H9 (cell line): ENCODE measurements around the gene CCNQ. TPM values are rescaled to one million over a fixed set of nuclear protein-coding genes. Genes with fewer than 3 reads are reported as not detected.

Experiments
- DNase-seq: peaks from one replicate; pipeline ENCODE4 v3.0.0-alpha.2; 2017
- H2AFZ ChIP-seq: one replicate; pipeline ENCODE4 v1.6.1; 2013; ENCODE audit warnings: mild to moderate bottlenecking, low read length, control low read depth, moderate library complexity
- H2AK5ac ChIP-seq: 2 replicates; pipeline ENCODE4 v1.6.1; 2013; ENCODE audit warnings: low read length, control low read depth, mixed read lengths; ENCODE audit not compliant: insufficient read length
- H2BK120ac ChIP-seq: one replicate; pipeline ENCODE4 v1.6.1; 2013; ENCODE audit warnings: low read depth, mild to moderate bottlenecking, low read length, control low read depth, inconsistent platforms; ENCODE audit not compliant: poor library complexity, severe bottlenecking
- H2BK12ac ChIP-seq: 2 replicates; pipeline ENCODE4 v1.6.1; 2013; ENCODE audit warnings: low read length, control low read depth, mixed read lengths, low read depth; ENCODE audit not compliant: insufficient read length
- H2BK15ac ChIP-seq: 2 replicates; pipeline ENCODE4 v1.6.1; 2013; ENCODE audit warnings: low read depth, low read length, control low read depth
- H2BK20ac ChIP-seq: one replicate; pipeline ENCODE4 v1.6.1; 2013; ENCODE audit warnings: low read depth, mild to moderate bottlenecking, low read length, control low read depth, inconsistent platforms; ENCODE audit not compliant: poor library complexity, severe bottlenecking
- H2BK5ac ChIP-seq: 2 replicates; pipeline ENCODE4 v1.6.1; 2013; ENCODE audit warnings: low read length, control low read depth, mixed read lengths; ENCODE audit not compliant: insufficient read length
- H3K14ac ChIP-seq: 2 replicates; pipeline ENCODE4 v1.6.1; 2013; ENCODE audit warnings: low read length, control low read depth; ENCODE audit not compliant: insufficient read depth
- H3K18ac ChIP-seq: 2 replicates; pipeline ENCODE4 v1.6.1; 2013; ENCODE audit warnings: low read depth, mild to moderate bottlenecking, mixed read lengths, low read length, control low read depth; ENCODE audit not compliant: insufficient read length
- H3K23ac ChIP-seq: 2 replicates; pipeline ENCODE4 v1.6.1; 2013; ENCODE audit warnings: low read length, control low read depth, mixed read lengths, low read depth; ENCODE audit not compliant: insufficient read length
- H3K23me2 ChIP-seq: 2 replicates; pipeline ENCODE4 v1.6.1; 2013; ENCODE audit warnings: low read depth, mild to moderate bottlenecking, mixed read lengths, low read length, control low read depth; ENCODE audit not compliant: insufficient read length, poor library complexity, severe bottlenecking
- H3K27ac ChIP-seq: 2 replicates; pipeline ENCODE4 v1.5.1; 2013; ENCODE audit warnings: low read length, control low read depth, mixed read lengths, low read depth; ENCODE audit not compliant: insufficient read length
- H3K27me3 ChIP-seq: 2 replicates; pipeline ENCODE4 v1.6.1; 2013; ENCODE audit warnings: low read length, control low read depth, inconsistent platforms; ENCODE audit not compliant: insufficient read depth
- H3K4ac ChIP-seq: 2 replicates; pipeline ENCODE4 v1.6.1; 2013; ENCODE audit warnings: low read depth, mild to moderate bottlenecking, control low read depth, inconsistent platforms, low read length, moderate library complexity
- H3K4me1 ChIP-seq: 2 replicates; pipeline ENCODE4 v1.6.1; 2013; ENCODE audit warnings: low read length, control low read depth, inconsistent platforms; ENCODE audit not compliant: insufficient read depth
- H3K4me2 ChIP-seq: 2 replicates; pipeline ENCODE4 v1.6.1; 2013; ENCODE audit warnings: low read length, control low read depth, mixed read lengths; ENCODE audit not compliant: insufficient read length, insufficient read depth
- H3K56ac ChIP-seq: 2 replicates; pipeline ENCODE4 v1.6.1; 2013; ENCODE audit warnings: low read depth, mild to moderate bottlenecking, mixed read lengths, low read length, control low read depth; ENCODE audit not compliant: insufficient read length
- H3K79me1 ChIP-seq: 2 replicates; pipeline ENCODE4 v1.6.1; 2013; ENCODE audit warnings: low read depth, mild to moderate bottlenecking, moderate library complexity, low read length, control low read depth, inconsistent platforms; ENCODE audit not compliant: insufficient read depth, poor library complexity, severe bottlenecking
- H3K79me2 ChIP-seq: 2 replicates; pipeline ENCODE4 v1.6.1; 2013; ENCODE audit warnings: low read length, control low read depth, inconsistent platforms; ENCODE audit not compliant: insufficient read depth
- H3K9ac ChIP-seq: 2 replicates; pipeline ENCODE4 v1.6.1; 2013; ENCODE audit warnings: low read length, control low read depth, mixed read lengths; ENCODE audit not compliant: insufficient read length; ENCODE audit errors: extremely low read depth
- H3K9me3 ChIP-seq: one replicate; pipeline ENCODE4 v1.6.1; 2013; ENCODE audit warnings: low read depth, low read length, inconsistent platforms; ENCODE audit not compliant: control insufficient read depth
- H3T11ph ChIP-seq: one replicate; pipeline ENCODE4 v1.6.1; 2013; ENCODE audit warnings: mild to moderate bottlenecking, low read length, control low read depth, inconsistent platforms
- H4K20me1 ChIP-seq: one replicate; pipeline ENCODE4 v1.6.1; 2013; ENCODE audit not compliant: control insufficient read depth, insufficient read length, insufficient read depth
- H4K5ac ChIP-seq: 2 replicates; pipeline ENCODE4 v1.6.1; 2013; ENCODE audit warnings: low read depth, mild to moderate bottlenecking, mixed read lengths, low read length, control low read depth; ENCODE audit not compliant: insufficient read length
- H4K8ac ChIP-seq: replicated peaks from 2 replicates; pipeline ENCODE4 v1.6.1; 2013; ENCODE audit warnings: low read length, control low read depth, mixed read lengths, low read depth; ENCODE audit not compliant: insufficient read length
- H4K91ac ChIP-seq: 2 replicates; pipeline ENCODE4 v1.6.1; 2013; ENCODE audit warnings: low read depth, mild to moderate bottlenecking, moderate library complexity, mixed read lengths, low read length, control low read depth; ENCODE audit not compliant: insufficient read length
- H3K27ac Mint-ChIP-seq, 3 experiments: 2 replicates in 2 of 3; 3 replicates in 1 of 3; pipeline ENCODE4 v1.8.0; 2020 to 2021; ENCODE audit warnings: mixed read lengths in 3 of 3, mild to moderate bottlenecking in 1 of 3, moderate library complexity in 1 of 3
- H3K27me3 Mint-ChIP-seq: 2 replicates; pipeline ENCODE4 v1.8.0; 2021; ENCODE audit warnings: low read depth, mild to moderate bottlenecking, moderate library complexity, mixed read lengths
- H3K36me3 Mint-ChIP-seq, 3 experiments: 2 replicates in 2 of 3; 3 replicates in 1 of 3; pipeline ENCODE4 v1.8.0; 2020 to 2021; ENCODE audit warnings: low read depth in 3 of 3, mixed read lengths in 3 of 3; ENCODE audit not compliant: insufficient read depth in 1 of 3
- H3K4me1 Mint-ChIP-seq, 2 experiments: 2 replicates each; pipeline ENCODE4 v1.8.0; 2020; ENCODE audit warnings: mixed read lengths in 2 of 2
- H3K4me3 Mint-ChIP-seq, 2 experiments: 2 replicates in 1 of 2; 3 replicates in 1 of 2; pipeline ENCODE4 v1.8.0; 2020 to 2021; ENCODE audit warnings: mild to moderate bottlenecking in 2 of 2, mixed read lengths in 2 of 2, moderate library complexity in 1 of 2
- H3K9me3 Mint-ChIP-seq, 2 experiments: 2 replicates in 1 of 2; 3 replicates in 1 of 2; pipeline ENCODE4 v1.8.0; 2020; ENCODE audit warnings: mild to moderate bottlenecking in 2 of 2, mixed read lengths in 2 of 2, moderate library complexity in 1 of 2
- WGBS: extraction: QIAGEN DNeasy Blood & Tissue Kit; methylation state at CpG from one replicate; pipeline ENCODE4 v1.1.7; 2013; ENCODE audit warnings: missing lambda C conversion rate, low lambda C conversion rate, mixed read lengths; ENCODE audit not compliant: insufficient read length; ENCODE audit errors: extremely low coverage; 5-methylcytosine and 5-hydroxymethylcytosine counted together
- total RNA-seq: library from RNA; stranded (reverse); gene quantifications from 2 replicates; pipeline ENCODE4 v1.2.1, GENCODE V29; 2021
- TF ChIP-seq, protein P1 (sequence below): fragments of 200-600 bp; sonication (generic); conservative IDR thresholded peaks from 3 replicates; pipeline ENCODE4 v1.8.0; 2021; ENCODE audit warnings: antibody characterized with exemption, mild to moderate bottlenecking

The CCNQ gene
- total RNA-seq, 1 experiment from 2014 or later, result 18.4 TPM

DNA sequence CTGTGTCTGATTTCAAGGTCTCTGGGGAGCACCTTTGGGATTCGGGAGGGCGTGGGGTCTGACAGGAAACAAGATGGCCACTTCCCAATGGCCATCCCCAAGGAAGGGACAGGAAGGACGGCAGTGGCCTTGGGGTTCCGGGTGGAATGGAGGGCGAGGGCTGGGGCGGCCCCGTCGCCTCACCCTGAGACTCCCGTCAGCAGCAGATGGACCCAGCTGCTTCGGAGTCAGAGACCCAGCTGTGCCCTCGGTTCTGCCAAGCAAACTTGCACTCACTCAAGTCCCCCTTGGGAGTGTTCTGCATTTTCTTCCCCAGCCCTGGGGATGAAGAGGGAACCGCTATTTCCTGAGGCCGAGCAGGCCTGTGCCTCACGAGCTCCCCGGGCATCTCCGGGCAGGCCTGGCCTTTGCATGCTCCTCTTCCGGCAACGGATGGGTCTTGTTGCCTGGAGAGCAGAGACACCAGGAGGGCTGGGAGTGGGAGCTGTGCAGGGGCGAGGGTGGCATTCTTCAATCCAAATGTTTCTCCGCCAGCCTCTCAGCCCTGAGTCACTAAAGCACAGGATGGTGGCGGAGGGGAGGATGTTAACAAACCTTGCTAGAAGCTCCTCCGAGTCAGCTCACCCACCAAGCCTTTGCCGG lies 41.2 kb upstream of the CCNQ start:
- no peak overlapping the region for H3T11ph ChIP-seq
- no CpG with 5 or more reads among the region's 23 CpGs for WGBS
- H3K23me2 ChIP-seq, result peaks cover 11% of the 10 kb centered on the region
- H3K9me3 Mint-ChIP-seq, result peaks cover 40 to 78% of the 10 kb centered on the region in 2 experiments
- no peak overlapping the region for H2BK15ac ChIP-seq
- no peak overlapping the region for H2BK120ac ChIP-seq
- peaks cover 56% of the 10 kb centered on the region for H3K27me3 Mint-ChIP-seq
- TF ChIP-seq, protein P1, sequence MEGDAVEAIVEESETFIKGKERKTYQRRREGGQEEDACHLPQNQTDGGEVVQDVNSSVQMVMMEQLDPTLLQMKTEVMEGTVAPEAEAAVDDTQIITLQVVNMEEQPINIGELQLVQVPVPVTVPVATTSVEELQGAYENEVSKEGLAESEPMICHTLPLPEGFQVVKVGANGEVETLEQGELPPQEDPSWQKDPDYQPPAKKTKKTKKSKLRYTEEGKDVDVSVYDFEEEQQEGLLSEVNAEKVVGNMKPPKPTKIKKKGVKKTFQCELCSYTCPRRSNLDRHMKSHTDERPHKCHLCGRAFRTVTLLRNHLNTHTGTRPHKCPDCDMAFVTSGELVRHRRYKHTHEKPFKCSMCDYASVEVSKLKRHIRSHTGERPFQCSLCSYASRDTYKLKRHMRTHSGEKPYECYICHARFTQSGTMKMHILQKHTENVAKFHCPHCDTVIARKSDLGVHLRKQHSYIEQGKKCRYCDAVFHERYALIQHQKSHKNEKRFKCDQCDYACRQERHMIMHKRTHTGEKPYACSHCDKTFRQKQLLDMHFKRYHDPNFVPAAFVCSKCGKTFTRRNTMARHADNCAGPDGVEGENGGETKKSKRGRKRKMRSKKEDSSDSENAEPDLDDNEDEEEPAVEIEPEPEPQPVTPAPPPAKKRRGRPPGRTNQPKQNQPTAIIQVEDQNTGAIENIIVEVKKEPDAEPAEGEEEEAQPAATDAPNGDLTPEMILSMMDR, result no peak
- H2BK5ac ChIP-seq, result no peak overlapping the region
- no peak overlapping the region for H4K91ac ChIP-seq
- no peak overlapping the region for H3K18ac ChIP-seq
- H3K9me3 ChIP-seq, result peaks cover 23% of the 10 kb centered on the region
- H3K4me3 Mint-ChIP-seq, result no peak overlapping the region
- H3K14ac ChIP-seq, result no peak overlapping the region
- H3K4me1 ChIP-seq, result no peaks in the 10 kb centered on the region; the same call in 1 of the 2 replicates
- no peak overlapping the region for H3K4ac ChIP-seq
- H3K79me2 ChIP-seq, result no peaks in the 10 kb centered on the region
- no peak overlapping the region for H2BK20ac ChIP-seq
- no peak overlapping the region for H4K8ac ChIP-seq
- H4K20me1 ChIP-seq, result peaks cover 2% of the 10 kb centered on the region
- H2AFZ ChIP-seq, result no peak overlapping the region
- H3K56ac ChIP-seq, result no peak overlapping the region
- H3K36me3 Mint-ChIP-seq, result peaks cover 0 to 7% (median 2%) of the 10 kb centered on the region in 3 experiments; a peak in 3 of 7 replicates
- peaks cover 26% of the 10 kb centered on the region for H3K27me3 ChIP-seq
- H3K4me1 Mint-ChIP-seq, result peaks cover 8 to 12% of the 10 kb centered on the region in 2 experiments
- no peak overlapping the region for H2BK12ac ChIP-seq
- no peak overlapping the region for H3K9ac ChIP-seq
- no peak for DNase-seq
- no peak overlapping the region for H2AK5ac ChIP-seq
- no peak overlapping the region for H3K23ac ChIP-seq
- H4K5ac ChIP-seq, result no peak overlapping the region
- H3K79me1 ChIP-seq, result no peaks in the 10 kb centered on the region
- no peak overlapping the region for H3K27ac Mint-ChIP-seq
- H3K4me2 ChIP-seq, result no peak overlapping the region
- H3K27ac ChIP-seq, result no peak overlapping the region
